ENCODE results near the gene STARD10. TPM values are rescaled to one million over a fixed set of nuclear protein-coding genes. Genes with fewer than 3 reads are reported as not detected.

STARD10 gene
- total RNA-seq, 4 donors from 2014 or later: 26.6 to 75.4 (median 58.1) TPM

- WGBS: 59% methylated on average over 8 of the region's 10 CpGs
- intact Hi-C loops (cut with DNase I): no loop called here
- H3K4me3 ChIP-seq: no peak overlapping the region
- H3K4me1 ChIP-seq: peaks cover 28 to 31% (median 29%) of the 10 kb centered on the region in 4 donors
- H3K27me3 ChIP-seq: no peaks in the 10 kb centered on the region
- TF ChIP-seq EP300 (IDR thresholded peaks at IDR 0.05) (no peak), POLR2AphosphoS5 (IDR thresholded peaks at IDR 0.05) (no peak), POLR2A (IDR thresholded peaks at IDR 0.05; ENCODE audit: low read depth) (no peak)
- TF ChIP-seq, protein P1, sequence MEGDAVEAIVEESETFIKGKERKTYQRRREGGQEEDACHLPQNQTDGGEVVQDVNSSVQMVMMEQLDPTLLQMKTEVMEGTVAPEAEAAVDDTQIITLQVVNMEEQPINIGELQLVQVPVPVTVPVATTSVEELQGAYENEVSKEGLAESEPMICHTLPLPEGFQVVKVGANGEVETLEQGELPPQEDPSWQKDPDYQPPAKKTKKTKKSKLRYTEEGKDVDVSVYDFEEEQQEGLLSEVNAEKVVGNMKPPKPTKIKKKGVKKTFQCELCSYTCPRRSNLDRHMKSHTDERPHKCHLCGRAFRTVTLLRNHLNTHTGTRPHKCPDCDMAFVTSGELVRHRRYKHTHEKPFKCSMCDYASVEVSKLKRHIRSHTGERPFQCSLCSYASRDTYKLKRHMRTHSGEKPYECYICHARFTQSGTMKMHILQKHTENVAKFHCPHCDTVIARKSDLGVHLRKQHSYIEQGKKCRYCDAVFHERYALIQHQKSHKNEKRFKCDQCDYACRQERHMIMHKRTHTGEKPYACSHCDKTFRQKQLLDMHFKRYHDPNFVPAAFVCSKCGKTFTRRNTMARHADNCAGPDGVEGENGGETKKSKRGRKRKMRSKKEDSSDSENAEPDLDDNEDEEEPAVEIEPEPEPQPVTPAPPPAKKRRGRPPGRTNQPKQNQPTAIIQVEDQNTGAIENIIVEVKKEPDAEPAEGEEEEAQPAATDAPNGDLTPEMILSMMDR (IDR thresholded peaks at IDR 0.05): no peak
- no peak overlapping the region for H3K27ac ChIP-seq (replicated peaks in 1 of 4)
- no peaks in the 10 kb centered on the region for H3K36me3 ChIP-seq
- no peaks in the 10 kb centered on the region for H3K9me3 ChIP-seq
- no peak for DNase-seq (ENCODE audit: extremely low spot score)
Observed at GRCh38 chr11:72789493-72790131, 4.2 kb downstream of the STARD10 start.

- no peak for DNase-seq (ENCODE audit: extremely low spot score)
- H3K27me3 ChIP-seq: no peaks in the 10 kb centered on the region
- TF ChIP-seq, protein P1 (IDR thresholded peaks at IDR 0.05): no peak
- TF ChIP-seq POLR2AphosphoS5 (IDR thresholded peaks at IDR 0.05) (no peak), POLR2A (IDR thresholded peaks at IDR 0.05; ENCODE audit: low read depth) (no peak), EP300 (IDR thresholded peaks at IDR 0.05) (no peak)
- H3K36me3 ChIP-seq: no peaks in the 10 kb centered on the region
- H3K4me3 ChIP-seq: no peak overlapping the region
- H3K27ac ChIP-seq (replicated peaks in 1 of 4): no peak overlapping the region
- peaks cover 20 to 21% (median 21%) of the 10 kb centered on the region in 4 donors for H3K4me1 ChIP-seq
- H3K9me3 ChIP-seq: no peaks in the 10 kb centered on the region
- intact Hi-C loops (cut with DNase I): no loop called here
- 90% methylated on average over 7 of the region's 7 CpGs for WGBS
Observed at GRCh38 chr11:72788241-72788640, 5.6 kb downstream of the STARD10 start.

GRCh38 chr11:72787216-72788104, 6.4 kb downstream of the STARD10 start:
- H3K4me1 ChIP-seq: peaks cover 13 to 15% (median 14%) of the 10 kb centered on the region in 4 donors
- intact Hi-C loops (cut with DNase I): no loop called here

DNA sequence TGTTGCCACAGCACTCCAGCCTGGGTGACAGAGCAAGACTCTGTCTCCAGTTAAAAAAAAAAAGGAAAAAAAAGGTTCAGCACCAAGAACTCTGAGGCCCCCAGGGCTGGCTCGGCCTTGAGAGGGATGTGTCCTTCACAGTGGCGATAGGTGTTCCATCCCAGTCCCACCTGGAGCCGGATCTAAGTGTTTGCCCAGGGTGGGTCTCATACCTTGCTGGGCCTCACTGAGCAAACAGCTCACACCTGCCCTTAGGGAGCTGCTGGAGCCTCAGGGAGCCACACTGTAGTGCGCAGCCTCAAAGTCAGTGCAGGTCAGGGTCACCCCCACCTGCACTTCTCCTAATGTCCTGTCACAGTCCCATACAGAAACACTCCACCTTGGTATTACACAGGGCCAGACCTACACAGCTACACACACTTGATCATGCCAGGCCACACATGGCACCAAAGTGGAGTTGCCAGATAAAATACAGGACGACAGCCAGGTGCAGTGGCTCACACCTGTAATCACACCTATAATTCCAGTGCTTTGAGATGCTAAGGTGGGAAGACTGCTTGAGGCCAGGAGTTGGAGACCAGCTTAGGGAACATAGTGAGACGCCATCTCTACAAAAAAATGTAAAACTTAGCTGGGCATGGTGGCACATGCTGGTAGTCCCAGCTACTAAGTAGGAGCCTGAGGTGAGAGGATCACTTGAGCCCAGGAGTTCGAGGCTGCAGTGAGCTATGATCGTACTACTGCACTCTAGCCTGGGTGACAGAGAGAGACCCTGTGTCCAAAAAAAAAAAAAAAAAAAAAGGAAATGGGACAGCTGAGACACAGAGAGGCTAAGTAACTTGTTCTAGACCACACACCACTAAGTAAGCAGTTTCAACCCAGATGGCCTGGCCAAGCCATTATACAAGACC, 7.3 kb downstream of the STARD10 start:
- Histone ChIP-seq H3K4me3 (no peak overlapping the region), H3K27ac (replicated peaks in 1 of 4) (no peak overlapping the region), H3K27me3 (no peaks in the 10 kb centered on the region), H3K4me1 (peaks cover 17 to 20% (median 17%) of the 10 kb centered on the region in 4 donors), H3K36me3 (no peaks in the 10 kb centered on the region), H3K9me3 (no peaks in the 10 kb centered on the region)
- no peak for TF ChIP-seq EP300 (IDR thresholded peaks at IDR 0.05)
- no peak for DNase-seq (ENCODE audit: extremely low spot score)
- intact Hi-C loops (cut with DNase I): no loop called here
- 91% methylated on average over 7 of the region's 8 CpGs for WGBS

More at GRCh38 chr11:72787216-72788104, 6.4 kb downstream of the STARD10 start:
- TF ChIP-seq, protein P1 (IDR thresholded peaks at IDR 0.05): no peak
- TF ChIP-seq EP300 (IDR thresholded peaks at IDR 0.05) (no peak), POLR2A (IDR thresholded peaks at IDR 0.05; ENCODE audit: low read depth) (no peak), POLR2AphosphoS5 (IDR thresholded peaks at IDR 0.05) (no peak)
- H3K36me3 ChIP-seq: no peaks in the 10 kb centered on the region
- H3K27ac ChIP-seq (replicated peaks in 1 of 4): no peak overlapping the region
- no peaks in the 10 kb centered on the region for H3K27me3 ChIP-seq
- DNase-seq (ENCODE audit: extremely low spot score): no peak
- H3K9me3 ChIP-seq: no peaks in the 10 kb centered on the region
- 55% methylated on average over 9 of the region's 16 CpGs for WGBS
- H3K4me3 ChIP-seq: no peak overlapping the region
